NOMO-1 (cell line): Measurements from ENCODE around the gene TMEM256.

Experiments used
- DNase-seq, 2 experiments: peaks; one replicate each; lab custom pipeline; 2025; ENCODE audit not compliant: unreplicated experiment in 2 of 2; lab: John Stamatoyannopoulos, UW

The TMEM256 gene

GRCh38 chr17:7354262-7354843 is 49.5 kb downstream of the TMEM256 start:
- no peak for DNase-seq
